OCI-LY1 (cell line): Measurements from ENCODE around the gene DCAF8L1.

Experiments used
- H2AFZ ChIP-seq: fragments of 200-600 bp; sonication (generic), shearing (Covaris generic); 2 replicates; pipeline ENCODE4 v1.6.0; 2014; ENCODE audit warnings: antibody characterized with exemption, mild to moderate bottlenecking, low read length
- H3F3A ChIP-seq: fragments of 200-600 bp; sonication (generic), shearing (Covaris generic); 2 replicates; pipeline ENCODE4 v1.6.0; 2014; ENCODE audit warnings: mild to moderate bottlenecking, antibody characterized with exemption, low read length, moderate library complexity; ENCODE audit not compliant: insufficient read depth
- H3K27ac ChIP-seq: fragments of 200-600 bp; sonication (generic); 2 replicates; pipeline ENCODE4 v1.5.1; 2014; ENCODE audit warnings: low read length, mixed run types, mild to moderate bottlenecking, low read depth; ENCODE audit not compliant: poor library complexity, severe bottlenecking
- H3K27me3 ChIP-seq: fragments of 200-600 bp; sonication (generic); 2 replicates; pipeline ENCODE4 v1.6.0; 2014; ENCODE audit warnings: antibody characterized with exemption, mild to moderate bottlenecking, low read length, moderate library complexity; ENCODE audit not compliant: insufficient read depth
- H3K36me3 ChIP-seq: fragments of 200-600 bp; sonication (generic); 2 replicates; pipeline ENCODE4 v1.6.1; 2014; ENCODE audit warnings: mild to moderate bottlenecking, antibody characterized with exemption, low read length, moderate library complexity, mixed read lengths; ENCODE audit not compliant: insufficient read depth
- H3K4me1 ChIP-seq: fragments of 200-600 bp; sonication (generic); 2 replicates; pipeline ENCODE4 v1.5.1; 2014; ENCODE audit warnings: mild to moderate bottlenecking, low read length, moderate library complexity; ENCODE audit not compliant: insufficient read depth, severe bottlenecking
- H3K4me2 ChIP-seq: fragments of 200-600 bp; sonication (generic), shearing (Covaris generic); 2 replicates; pipeline ENCODE4 v1.6.1; 2014; ENCODE audit warnings: low read length
- H3K4me3 ChIP-seq: fragments of 200-600 bp; sonication (generic); 2 replicates; pipeline ENCODE4 v1.5.1; 2014; ENCODE audit warnings: low read length, low read depth, mild to moderate bottlenecking, mixed read lengths; ENCODE audit not compliant: poor library complexity, severe bottlenecking
- H3K79me2 ChIP-seq: fragments of 200-600 bp; shearing (Covaris generic); 2 replicates; pipeline ENCODE4 v1.6.1; 2016; ENCODE audit warnings: mixed run types, low read length, mixed read lengths; ENCODE audit not compliant: insufficient read depth
- H3K9ac ChIP-seq: fragments of 200-600 bp; sonication (generic), shearing (Covaris generic); 2 replicates; pipeline ENCODE4 v1.6.1; 2014; ENCODE audit warnings: mild to moderate bottlenecking, low read length, mixed read lengths
- H3K9me2 ChIP-seq: fragments of 200-600 bp; sonication (generic), shearing (Covaris generic); 2 replicates; pipeline ENCODE4 v1.6.1; 2014; ENCODE audit warnings: low read depth, mild to moderate bottlenecking, low read length, mixed read lengths
- H3K9me3 ChIP-seq: fragments of 200-600 bp; shearing (Covaris generic); 2 replicates; pipeline ENCODE4 v1.6.1; 2014; ENCODE audit warnings: low read length, mixed read lengths
- H4K20me1 ChIP-seq: fragments of 200-600 bp; sonication (generic), shearing (Covaris generic); 2 replicates; pipeline ENCODE4 v1.6.0; 2016; ENCODE audit warnings: mild to moderate bottlenecking, low read length; ENCODE audit not compliant: insufficient read depth
- EZH2 ChIP-seq: fragments of 200-600 bp; sonication (generic), shearing (Covaris generic); IDR thresholded peaks from 2 replicates; pipeline ENCODE4 v1.8.0; 2017; ENCODE audit warnings: borderline replicate concordance, mixed run types, mild to moderate bottlenecking, antibody characterized with exemption, low read length, moderate library complexity, mixed read lengths
- TF ChIP-seq, protein P1 (sequence below): fragments of 200-600 bp; sonication (generic), shearing (Covaris generic); IDR thresholded peaks from 2 replicates; pipeline ENCODE4 v1.5.1; 2017; ENCODE audit warnings: mild to moderate bottlenecking, antibody characterized with exemption, low read length, moderate library complexity, mixed read lengths

DCAF8L1 gene

DNA sequence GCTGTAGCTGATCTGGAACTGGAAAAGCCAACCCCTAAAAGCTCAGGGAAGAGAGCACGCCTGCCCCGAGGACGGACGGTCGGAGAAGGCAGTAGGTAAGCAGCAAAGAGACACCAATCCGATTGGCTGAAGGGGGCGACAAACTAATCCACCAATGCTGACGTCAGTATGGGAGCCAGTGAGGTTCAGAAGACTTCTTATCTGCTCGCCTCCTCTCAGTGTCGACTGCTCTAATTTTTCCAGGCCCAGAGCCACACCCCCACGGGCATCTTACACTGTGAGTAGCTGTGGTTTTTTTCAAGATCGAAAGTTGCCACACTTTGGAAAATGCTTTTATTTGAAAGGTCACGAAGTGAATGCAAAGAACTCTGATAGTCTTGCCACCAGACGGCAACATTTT is at the start of gene DCAF8L1:
DCAF8L1 (minus strand) TSS at position 101 of the 400 bp plus-strand sequence. CDS start 115 bp downstream, outside the sequence.
- H3K36me3 ChIP-seq: no peaks in the 10 kb centered on the region
- H2AFZ ChIP-seq: no peak within 1 kb of the TSS
- H3K27me3 ChIP-seq: no peaks in the 10 kb centered on the region
- no peak within 1 kb of the TSS for H3K9ac ChIP-seq
- H3K4me2 ChIP-seq: no peak within 1 kb of the TSS
- H3F3A ChIP-seq: no peaks in the 10 kb centered on the region
- H3K27ac ChIP-seq: no peak within 1 kb of the TSS
- H3K9me3 ChIP-seq: no peaks in the 10 kb centered on the region
- no peaks in the 10 kb centered on the region for H3K79me2 ChIP-seq
- H3K4me3 ChIP-seq: no peak within 1 kb of the TSS
- no peak for TF ChIP-seq EZH2
- no peaks in the 10 kb centered on the region for H3K9me2 ChIP-seq
- no peaks in the 10 kb centered on the region for H3K4me1 ChIP-seq
- H4K20me1 ChIP-seq: no peaks in the 10 kb centered on the region

DNA sequence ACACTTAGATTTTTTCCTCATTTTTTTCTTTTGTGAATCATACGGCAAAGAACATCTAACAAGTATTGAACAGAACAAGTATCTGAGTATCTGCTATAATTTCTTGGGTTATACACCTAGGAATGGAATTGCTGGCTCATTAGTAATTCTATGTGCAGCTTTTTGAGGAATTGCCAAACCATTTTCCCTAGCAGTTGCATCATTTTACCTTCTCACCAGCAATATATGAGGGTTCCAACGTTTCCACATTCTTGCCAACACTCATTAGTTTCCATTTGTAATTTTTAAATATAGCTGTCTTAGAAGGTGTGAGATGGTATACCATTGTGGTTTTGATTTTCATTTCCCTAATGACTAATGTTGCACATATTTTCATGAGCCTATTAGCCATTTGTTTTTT is 41.1 kb upstream of the DCAF8L1 start:
- H3K27ac ChIP-seq: no peak overlapping the region
- H3K9me3 ChIP-seq: no peaks in the 10 kb centered on the region
- no peaks in the 10 kb centered on the region for H4K20me1 ChIP-seq
- H3K4me3 ChIP-seq: no peak overlapping the region
- no peaks in the 10 kb centered on the region for H3K36me3 ChIP-seq
- no peak overlapping the region for H3K4me2 ChIP-seq
- no peaks in the 10 kb centered on the region for H3K27me3 ChIP-seq
- no peaks in the 10 kb centered on the region for H3K4me1 ChIP-seq
- H3F3A ChIP-seq: no peaks in the 10 kb centered on the region
- H3K9me2 ChIP-seq: no peaks in the 10 kb centered on the region
- no peak for TF ChIP-seq EZH2
- TF ChIP-seq, protein P1, sequence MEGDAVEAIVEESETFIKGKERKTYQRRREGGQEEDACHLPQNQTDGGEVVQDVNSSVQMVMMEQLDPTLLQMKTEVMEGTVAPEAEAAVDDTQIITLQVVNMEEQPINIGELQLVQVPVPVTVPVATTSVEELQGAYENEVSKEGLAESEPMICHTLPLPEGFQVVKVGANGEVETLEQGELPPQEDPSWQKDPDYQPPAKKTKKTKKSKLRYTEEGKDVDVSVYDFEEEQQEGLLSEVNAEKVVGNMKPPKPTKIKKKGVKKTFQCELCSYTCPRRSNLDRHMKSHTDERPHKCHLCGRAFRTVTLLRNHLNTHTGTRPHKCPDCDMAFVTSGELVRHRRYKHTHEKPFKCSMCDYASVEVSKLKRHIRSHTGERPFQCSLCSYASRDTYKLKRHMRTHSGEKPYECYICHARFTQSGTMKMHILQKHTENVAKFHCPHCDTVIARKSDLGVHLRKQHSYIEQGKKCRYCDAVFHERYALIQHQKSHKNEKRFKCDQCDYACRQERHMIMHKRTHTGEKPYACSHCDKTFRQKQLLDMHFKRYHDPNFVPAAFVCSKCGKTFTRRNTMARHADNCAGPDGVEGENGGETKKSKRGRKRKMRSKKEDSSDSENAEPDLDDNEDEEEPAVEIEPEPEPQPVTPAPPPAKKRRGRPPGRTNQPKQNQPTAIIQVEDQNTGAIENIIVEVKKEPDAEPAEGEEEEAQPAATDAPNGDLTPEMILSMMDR: no peak
- no peaks in the 10 kb centered on the region for H3K79me2 ChIP-seq
- no peak overlapping the region for H3K9ac ChIP-seq
- no peak overlapping the region for H2AFZ ChIP-seq

DNA sequence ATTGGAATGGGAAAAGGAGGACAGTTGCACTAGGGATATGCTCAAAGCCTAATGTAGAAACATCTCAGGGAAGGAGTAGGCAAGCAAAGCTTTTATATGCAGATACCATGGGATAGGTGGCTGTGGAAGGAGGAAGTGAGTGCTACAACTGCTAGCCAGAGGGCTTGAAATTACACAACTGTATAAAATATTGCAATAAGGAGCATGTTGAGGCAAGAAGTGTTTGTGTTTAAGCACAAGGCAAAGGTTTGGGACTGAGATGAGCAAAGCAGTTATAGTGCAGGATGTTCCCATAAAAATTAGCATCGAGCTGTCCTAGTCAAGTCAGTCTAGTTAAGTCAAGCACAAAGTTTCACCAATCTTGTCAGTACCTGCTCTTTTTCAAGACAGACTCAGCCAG is 35.6 kb upstream of the DCAF8L1 start:
- Histone ChIP-seq H3K36me3 (no peaks in the 10 kb centered on the region), H3K9me2 (no peaks in the 10 kb centered on the region), H3K27ac (no peak overlapping the region), H3K27me3 (no peaks in the 10 kb centered on the region), H3K4me1 (no peaks in the 10 kb centered on the region), H3K4me2 (no peak overlapping the region), H3K9ac (no peak overlapping the region), H3K9me3 (no peaks in the 10 kb centered on the region), H4K20me1 (no peaks in the 10 kb centered on the region), H3K79me2 (no peaks in the 10 kb centered on the region), H2AFZ (no peak overlapping the region), H3F3A (no peaks in the 10 kb centered on the region), H3K4me3 (no peak overlapping the region)
- TF ChIP-seq, protein P1: no peak
- no peak for TF ChIP-seq EZH2

DNA sequence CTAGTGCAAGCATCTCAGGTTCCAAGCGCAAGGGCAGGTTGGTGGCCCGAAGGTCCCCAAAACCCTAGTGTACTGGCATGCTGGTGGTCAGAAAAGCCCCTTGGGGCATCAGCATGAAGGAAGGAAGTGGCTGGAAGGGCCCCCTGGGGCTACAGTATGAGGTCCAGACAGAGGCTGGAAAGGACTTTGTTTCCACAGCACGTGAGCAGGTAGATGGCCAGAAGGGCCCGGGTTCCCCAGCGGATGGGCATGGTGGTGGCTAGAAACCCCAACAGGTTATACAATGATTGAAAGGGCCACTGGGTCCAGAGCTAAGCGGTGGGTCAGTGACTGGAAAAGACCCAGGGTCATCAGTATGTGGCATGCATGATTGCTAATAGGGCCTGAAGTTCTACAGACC is 34.7 kb upstream of the DCAF8L1 start:
- no peaks in the 10 kb centered on the region for H3K36me3 ChIP-seq
- no peaks in the 10 kb centered on the region for H4K20me1 ChIP-seq
- H3K4me1 ChIP-seq: no peaks in the 10 kb centered on the region
- H3K9ac ChIP-seq: no peak overlapping the region
- no peaks in the 10 kb centered on the region for H3F3A ChIP-seq
- no peak overlapping the region for H3K4me3 ChIP-seq
- H3K27ac ChIP-seq: no peak overlapping the region
- H3K9me2 ChIP-seq: no peaks in the 10 kb centered on the region
- no peaks in the 10 kb centered on the region for H3K79me2 ChIP-seq
- no peak for TF ChIP-seq EZH2
- H2AFZ ChIP-seq: no peak overlapping the region
- no peaks in the 10 kb centered on the region for H3K27me3 ChIP-seq
- H3K9me3 ChIP-seq: no peaks in the 10 kb centered on the region
- H3K4me2 ChIP-seq: no peak overlapping the region
